Adipose tissue (tissue), 3 donors: ENCODE measurements around the gene NLRP3. TPM values are rescaled to one million over a fixed set of nuclear protein-coding genes. Genes with fewer than 3 reads are reported as not detected.
"Not testable (repeated sequence)": the region's sequence is repeated elsewhere in the genome, so short reads cannot be mapped to it uniquely, and the experiment has no call there.

Experiments
- H3K27ac ChIP-seq: one replicate; pipeline ENCODE4 v1.5.1; 2013; ENCODE audit warnings: low read depth, low read length
- WGBS, 3 donors: extraction: QIAGEN DNeasy Blood & Tissue Kit; methylation state at CpG; one replicate each; pipeline ENCODE4 v1.1.7; 2013; 5-methylcytosine and 5-hydroxymethylcytosine counted together
- polyA plus RNA-seq, 3 donors: library from polyadenylated mRNA; stranded (reverse); fragments of 200-250 nt; gene quantifications; one replicate each; pipeline ENCODE4 v1.2.3, GENCODE V29; 2013
- donor health status: healthy with polysubstance abuse.
- donor health status: Bipolar disorder and iron deficiency.
- donor health status: healthy.

Gene NLRP3
- polyA plus RNA-seq, 3 donors = 0.60 to 7.2 (median 3.9) TPM

- 57 to 70% (median 70%) methylated on average over 4 of the region's 4 CpGs for whole genome bisulfite sequencing, 3 donors
- no peak overlapping the region for H3K27ac ChIP-seq
These were observed 28.9 kb upstream of the NLRP3 start for GRCh38 chr1:247387096-247387495.

GRCh38 chr1:247387565-247387964, 28.4 kb upstream of the NLRP3 start:
- WGBS, 3 donors = 48 to 67% (median 66%) methylated on average over 5 of the region's 5 CpGs
- no peak overlapping the region for H3K27ac ChIP-seq

- no peak overlapping the region for H3K27ac ChIP-seq
These were observed 25.7 kb upstream of the NLRP3 start for GRCh38 chr1:247390116-247390791.

GRCh38 chr1:247390996-247391395, 25.0 kb upstream of the NLRP3 start:
- WGBS, 3 donors = 91 to 96% (median 92%) methylated on average over 4 of the region's 4 CpGs
- H3K27ac ChIP-seq = no peak overlapping the region

More at GRCh38 chr1:247390116-247390791, 25.7 kb upstream of the NLRP3 start:
- 3 to 13% (median 4%) methylated on average over 13 of the region's 13 CpGs for WGBS, 3 donors

GRCh38 chr1:247392088-247392487, 23.9 kb upstream of the NLRP3 start:
- 83 to 93% (median 88%) methylated on average over 1 of the region's 1 CpG for WGBS, 3 donors
- H3K27ac ChIP-seq = no peak overlapping the region

- not testable (repeated sequence) for H3K27ac ChIP-seq
- WGBS, 3 donors = 76 to 78% (median 77%) methylated on average over 8 of the region's 8 CpGs
These were observed 20.9 kb upstream of the NLRP3 start for GRCh38 chr1:247395075-247395474.

- 28 to 41% (median 33%) methylated on average over 3 of the region's 3 CpGs for WGBS, 3 donors
- H3K27ac ChIP-seq = no peak overlapping the region
These were observed 15.3 kb upstream of the NLRP3 start for GRCh38 chr1:247400685-247401084.

- 70 to 82% (median 76%) methylated on average over 10 of the region's 10 CpGs for WGBS, 3 donors
These were observed 14.5 kb upstream of the NLRP3 start for GRCh38 chr1:247401310-247402119.

GRCh38 chr1:247402120-247402675, 13.8 kb upstream of the NLRP3 start:
- 46 to 83% (median 60%) methylated on average over 7 of the region's 7 CpGs for WGBS, 3 donors
- no peak overlapping the region for H3K27ac ChIP-seq

More at GRCh38 chr1:247401310-247402119, 14.5 kb upstream of the NLRP3 start:
- no peak overlapping the region for H3K27ac ChIP-seq

- no peak overlapping the region for H3K27ac ChIP-seq
- 87 to 92% (median 91%) methylated on average over 26 to 40 of the region's 40 CpGs for WGBS, 3 donors
These were observed 9.8 kb upstream of the NLRP3 start for GRCh38 chr1:247406014-247406656.

- H3K27ac ChIP-seq = no peak overlapping the region
- WGBS, 3 donors = 41 to 73% (median 55%) methylated on average over 10 of the region's 10 CpGs
These were observed 8.8 kb upstream of the NLRP3 start for GRCh38 chr1:247407180-247407616.

- H3K27ac ChIP-seq = no peak overlapping the region
- 56 to 77% (median 60%) methylated on average over 5 of the region's 5 CpGs for WGBS, 3 donors
These were observed 7.9 kb upstream of the NLRP3 start for GRCh38 chr1:247408100-247408499.

- WGBS, 3 donors = 57 to 73% (median 60%) methylated on average over 11 of the region's 11 CpGs
- no peak overlapping the region for H3K27ac ChIP-seq
These were observed 6.0 kb upstream of the NLRP3 start for GRCh38 chr1:247409869-247410544.

GRCh38 chr1:247411621-247412327, 4.2 kb upstream of the NLRP3 start:
- WGBS, 3 donors = 47 to 72% (median 58%) methylated on average over 13 of the region's 13 CpGs

GRCh38 chr1:247417831-247418230, 1.9 kb downstream of the NLRP3 start:
- H3K27ac ChIP-seq = no peak overlapping the region
- 57 to 75% (median 59%) methylated on average over 5 of the region's 5 CpGs for WGBS, 3 donors

More at GRCh38 chr1:247411621-247412327, 4.2 kb upstream of the NLRP3 start:
- H3K27ac ChIP-seq = no peak overlapping the region

GRCh38 chr1:247419336-247419735, 3.4 kb downstream of the NLRP3 start:
- WGBS, 3 donors = 78 to 95% (median 87%) methylated on average over 9 of the region's 9 CpGs
- no peak overlapping the region for H3K27ac ChIP-seq

- no peak overlapping the region for H3K27ac ChIP-seq
- 74 to 84% (median 82%) methylated on average over 2 of the region's 2 CpGs for WGBS, 3 donors
These were observed 5.1 kb downstream of the NLRP3 start for GRCh38 chr1:247421074-247421473.

- no peak overlapping the region for H3K27ac ChIP-seq
- 53 to 68% (median 63%) methylated on average over 6 of the region's 6 CpGs for WGBS, 3 donors
These were observed 13.5 kb downstream of the NLRP3 start for GRCh38 chr1:247429496-247429895.
